HG03521 (cell line): Measurements from ENCODE around the gene SYVN1.
"Not testable (repeated sequence)": the region's sequence is repeated elsewhere in the genome, so short reads cannot be mapped to it uniquely, and the experiment has no call there.

Source experiments
- ATAC-seq: cut with Tn5 transposase; IDR thresholded peaks from one replicate; pipeline ENCODE4 v1.9.1; 2021; ENCODE audit warnings: mild to moderate bottlenecking, moderate library complexity; ENCODE audit not compliant: unreplicated experiment

Gene SYVN1

GRCh38 chr11:65151331-65151899 lies 17.1 kb upstream of the SYVN1 start:
- ATAC-seq: no peak

DNA sequence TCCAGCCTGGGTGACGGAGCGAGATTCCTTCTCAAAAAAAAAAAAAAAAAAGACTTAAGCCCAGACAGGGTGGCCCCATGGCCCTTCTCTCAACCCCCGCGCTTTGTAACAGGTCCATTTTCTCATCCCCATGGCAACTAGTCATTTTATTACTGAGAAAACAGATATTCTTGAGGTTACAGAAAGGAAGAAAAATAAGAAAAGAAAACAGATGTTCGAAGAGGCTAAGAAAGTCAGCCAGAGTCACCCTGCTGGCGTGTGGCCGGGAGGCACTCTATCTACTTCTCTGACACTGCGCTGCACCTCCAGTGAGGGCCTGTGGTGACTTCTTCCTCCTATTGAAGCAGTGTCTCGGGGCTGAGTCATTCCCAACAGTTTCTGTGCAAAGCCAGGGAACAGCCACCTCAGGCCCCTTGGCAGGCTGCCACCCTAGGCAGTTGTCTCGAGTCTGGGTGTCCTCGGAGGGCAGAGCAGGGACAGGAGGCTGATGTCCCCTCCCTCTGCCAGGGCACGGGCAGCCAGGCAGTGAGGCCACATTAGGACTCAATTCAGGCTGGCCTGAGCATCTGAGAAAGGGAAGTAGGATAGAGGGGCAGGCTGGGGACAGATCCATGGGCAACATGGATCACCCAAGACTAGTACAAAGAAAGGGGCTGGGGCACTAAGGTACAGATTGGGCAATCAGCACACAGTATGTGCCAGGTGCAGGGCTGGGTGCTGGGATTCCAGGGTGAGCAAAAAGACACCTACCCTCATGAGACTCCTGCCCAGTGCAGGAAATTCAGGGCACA lies 16.4 kb upstream of the SYVN1 start:
- no peak for ATAC-seq

DNA sequence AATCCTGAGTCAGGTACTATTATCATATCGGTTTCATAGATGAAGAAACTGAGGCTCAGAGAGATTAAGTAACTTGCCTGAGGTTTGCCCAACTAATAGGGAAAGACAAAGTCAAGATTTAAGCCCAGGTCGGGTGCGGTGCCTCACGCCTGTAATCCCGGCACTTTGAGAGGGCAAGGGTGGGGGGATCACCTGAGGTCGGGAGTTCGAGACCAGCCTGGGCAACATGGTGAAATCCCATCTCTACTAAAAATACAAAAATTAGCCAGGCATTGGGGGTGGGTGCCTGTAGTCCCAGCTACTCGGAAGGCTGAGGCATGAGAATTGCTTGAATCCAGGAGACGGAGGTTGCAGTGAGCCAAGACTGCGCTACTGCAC lies 15.8 kb upstream of the SYVN1 start:
- not testable (repeated sequence) for ATAC-seq

- ATAC-seq: no peak
Observed at GRCh38 chr11:65148657-65149056, 14.3 kb upstream of the SYVN1 start.

DNA sequence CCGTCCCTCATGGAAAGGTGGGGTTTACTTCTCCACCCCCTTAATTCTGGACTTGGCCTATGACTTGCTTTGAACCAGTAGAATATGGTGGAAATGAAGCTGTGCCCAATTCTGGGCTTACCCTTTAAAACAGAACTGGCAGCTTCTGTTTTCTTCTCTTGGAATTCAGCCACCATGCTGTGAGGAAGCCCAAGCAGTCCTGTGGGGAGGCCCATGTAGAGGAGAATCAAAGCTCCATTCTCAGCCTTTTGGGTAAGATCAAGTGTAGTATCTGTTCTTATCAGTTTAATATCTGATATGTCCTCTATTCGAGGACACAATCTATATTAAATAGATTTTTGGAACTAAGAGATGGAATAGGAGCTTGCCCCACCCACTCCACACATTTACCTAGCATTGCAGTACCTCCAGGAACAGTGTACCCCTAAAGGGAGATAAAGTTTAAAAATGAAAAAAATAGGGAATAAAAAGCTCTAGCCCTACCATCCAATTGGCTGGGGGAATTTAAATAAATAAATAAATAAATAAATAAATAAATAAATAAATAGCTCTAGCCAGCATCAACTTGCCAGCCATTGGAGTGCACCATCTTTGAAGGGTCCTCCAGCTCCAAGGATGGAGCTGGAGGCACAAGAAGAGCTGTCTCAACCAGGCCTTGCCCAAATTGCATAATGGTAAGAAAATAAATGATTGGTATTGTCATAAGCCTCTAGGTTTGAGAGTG lies 13.2 kb upstream of the SYVN1 start:
- no peak for ATAC-seq

GRCh38 chr11:65141896-65142494 lies 7.7 kb upstream of the SYVN1 start:
- no peak for ATAC-seq

DNA sequence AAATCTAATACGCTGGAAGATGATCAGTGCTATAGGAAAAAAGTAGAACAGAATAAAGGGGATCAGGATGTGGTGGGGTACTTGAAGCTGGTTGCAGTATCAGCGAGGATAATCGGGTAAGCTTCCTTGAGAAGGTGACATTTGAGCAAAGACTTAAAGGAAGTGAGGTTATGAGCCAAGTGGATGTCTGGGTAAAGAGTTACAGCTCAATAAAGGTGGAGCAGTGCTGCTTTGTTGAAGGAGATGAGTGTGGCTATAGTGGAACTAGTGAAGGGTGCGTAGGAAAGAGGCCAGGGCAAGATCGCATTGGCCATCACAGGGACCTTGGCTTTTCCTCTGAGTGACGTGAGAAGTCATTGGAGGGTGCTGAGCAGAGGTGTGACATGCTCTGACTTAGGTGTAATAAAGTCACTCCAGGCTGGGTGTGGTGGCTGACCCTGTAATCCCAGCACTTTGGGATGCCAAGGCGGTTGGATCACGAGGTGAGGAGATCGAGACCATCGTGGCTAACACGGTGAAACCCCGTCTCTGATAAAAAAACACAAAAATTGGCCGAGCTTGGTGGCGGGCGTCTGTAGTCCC lies 2.3 kb upstream of the SYVN1 start:
- ATAC-seq: no peak

DNA sequence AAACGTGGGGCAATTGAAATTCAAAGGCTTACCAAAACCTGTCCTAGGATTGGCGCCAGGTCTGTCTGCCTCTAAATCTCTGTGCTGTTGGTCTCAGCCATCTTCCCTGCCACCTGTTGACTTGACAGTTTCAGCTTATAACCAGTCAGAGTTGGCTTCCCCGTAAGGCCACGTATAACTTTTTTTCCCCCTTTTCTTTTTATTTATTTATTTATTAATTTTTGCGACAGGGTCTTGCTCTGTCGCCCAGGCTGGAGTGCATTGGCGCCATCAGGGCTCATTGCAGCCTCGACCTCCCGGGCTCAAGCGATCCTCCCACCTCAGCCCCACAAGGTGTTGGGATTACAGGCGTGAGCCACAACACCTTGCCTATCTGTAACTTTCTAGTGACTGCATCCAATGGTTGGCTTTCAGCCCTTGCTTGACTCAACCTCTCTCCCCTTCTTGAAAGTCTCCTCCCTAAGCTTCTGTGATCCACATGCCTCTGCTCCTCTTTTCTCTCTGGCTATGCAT lies 1.4 kb upstream of the SYVN1 start:
- no peak for ATAC-seq

DNA sequence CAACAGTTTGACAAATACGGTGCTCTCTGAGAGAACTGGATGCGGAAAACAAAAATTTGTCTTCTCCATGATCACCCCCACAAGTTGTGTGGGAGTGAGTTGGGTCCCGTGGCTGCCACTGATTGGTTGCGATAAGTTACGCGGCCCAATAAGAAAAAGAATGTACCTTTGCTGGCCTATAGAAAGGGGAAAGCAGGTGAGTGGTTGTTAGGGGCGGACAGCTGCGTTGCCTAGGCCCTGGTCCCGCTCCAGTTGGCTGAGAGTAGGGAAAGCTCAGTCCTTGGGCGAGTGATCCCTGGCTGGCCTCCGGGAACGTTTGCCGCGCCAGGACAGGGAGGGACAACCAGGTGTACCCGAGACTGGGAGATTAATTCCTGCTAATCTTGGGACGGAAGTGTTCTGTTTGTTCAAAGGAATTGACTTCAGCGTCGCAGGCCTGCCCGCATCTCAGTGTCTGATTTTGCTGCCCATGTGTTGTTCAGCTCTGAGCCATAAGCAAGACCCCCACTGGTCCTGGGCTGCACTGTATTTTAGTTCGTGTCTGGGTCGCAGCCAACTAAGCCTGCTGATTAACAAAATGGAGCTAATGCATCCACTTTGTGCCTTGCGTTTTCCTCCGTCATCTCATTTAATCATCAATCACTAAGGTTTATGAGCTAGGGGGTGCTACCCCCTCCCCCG lies 773 bp upstream of the SYVN1 start:
- ATAC-seq: peak; percentile 57

DNA sequence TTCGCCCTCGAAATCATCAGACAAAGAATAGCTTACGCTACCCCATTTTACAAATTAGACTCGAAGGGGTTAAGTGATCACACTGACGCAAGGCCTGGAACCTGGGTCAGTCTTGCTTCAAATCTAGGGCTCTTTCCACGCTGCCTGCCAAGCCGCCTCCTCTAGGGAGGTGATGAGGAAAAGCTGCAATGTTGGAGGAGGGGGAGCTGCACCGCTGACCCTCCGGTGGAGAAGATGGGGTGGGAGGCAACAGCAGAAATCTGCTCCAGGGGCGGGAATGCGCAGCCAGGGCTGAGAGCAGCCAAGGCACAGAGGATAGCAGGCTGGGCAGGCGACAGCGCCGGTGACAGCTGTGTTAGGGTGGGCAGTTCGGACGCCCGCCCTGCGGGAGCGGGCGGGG lies 595 bp downstream of the SYVN1 start:
- ATAC-seq: no peak

- no peak for ATAC-seq
Observed at GRCh38 chr11:65132988-65133700, 1.2 kb downstream of the SYVN1 start.

DNA sequence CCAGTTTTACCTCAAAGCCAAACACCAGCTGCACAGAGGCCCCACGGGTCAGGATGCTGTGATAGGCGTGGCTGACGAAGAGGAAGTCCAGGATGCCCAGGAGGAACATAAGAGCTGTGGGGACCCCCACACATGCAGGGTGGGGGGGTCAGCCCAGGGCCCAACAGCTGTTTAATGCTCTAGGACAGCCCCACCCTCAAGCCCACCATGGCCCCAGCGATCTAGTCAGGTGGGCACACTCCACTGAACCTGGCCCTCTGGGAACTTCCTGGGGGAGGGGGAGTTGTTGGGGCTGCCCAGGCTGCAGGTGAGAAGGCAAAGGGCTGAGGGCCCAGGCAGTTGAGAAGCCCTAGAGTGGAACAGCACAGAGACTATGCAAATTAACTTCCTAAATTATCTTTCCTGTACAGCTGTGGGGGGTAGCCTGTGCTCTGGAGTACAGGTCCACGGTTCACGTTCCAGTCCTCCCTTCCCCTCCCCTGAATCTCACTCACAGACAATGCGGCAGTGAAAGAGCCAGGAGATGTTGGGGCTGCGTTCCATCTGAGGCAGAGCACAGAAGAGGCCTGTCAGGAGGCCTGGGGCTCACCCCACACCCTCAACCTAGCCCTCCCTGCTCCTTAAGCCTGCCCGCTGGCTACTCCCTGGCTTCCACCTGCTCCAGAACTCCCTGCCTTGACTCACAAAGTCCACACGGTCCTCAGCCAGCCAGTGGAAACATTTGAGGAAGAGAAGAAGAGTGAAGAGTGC lies 1.9 kb downstream of the SYVN1 start:
- ATAC-seq: no peak

GRCh38 chr11:65131895-65132237 lies 2.5 kb downstream of the SYVN1 start:
- no peak for ATAC-seq

GRCh38 chr11:65131417-65131776 lies 2.9 kb downstream of the SYVN1 start:
- no peak for ATAC-seq

DNA sequence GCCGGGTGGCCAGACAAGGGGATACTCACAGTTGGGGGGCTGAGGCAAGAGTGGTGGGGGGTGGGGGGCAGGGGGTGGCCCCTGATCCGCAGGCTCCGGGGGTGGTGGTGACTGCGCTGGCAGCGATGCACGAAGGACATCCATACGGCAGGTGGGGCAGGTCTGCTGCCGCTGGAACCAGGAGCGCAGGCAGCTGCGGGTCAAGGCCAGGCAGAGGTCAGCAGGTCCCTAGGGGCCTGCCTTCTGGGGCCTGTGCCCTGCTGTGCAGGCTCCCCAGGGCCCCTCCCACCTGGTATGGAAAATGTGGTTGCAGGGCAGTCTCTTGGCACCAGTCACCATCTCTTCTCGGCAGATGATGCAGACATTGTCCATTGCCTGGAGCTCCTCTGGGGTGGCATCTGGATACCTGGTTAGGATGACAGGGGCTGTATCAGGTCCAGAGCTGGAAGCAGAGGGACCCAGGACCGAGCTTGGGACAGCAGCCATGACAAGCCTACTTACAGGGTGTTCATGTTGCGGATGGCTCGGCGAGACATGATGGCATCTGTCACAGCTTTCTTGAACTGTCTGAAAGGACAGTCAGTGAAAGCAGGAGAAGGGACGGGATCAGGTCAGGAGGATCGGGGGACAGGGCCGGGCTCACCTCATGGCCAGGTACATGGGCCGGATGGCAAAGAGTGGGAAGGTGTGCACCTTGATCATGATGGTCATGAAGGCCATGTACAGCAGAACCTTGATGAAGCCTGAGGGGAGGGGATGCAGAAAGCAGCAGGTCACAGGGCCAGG lies 3.5 kb downstream of the SYVN1 start:
- no peak for ATAC-seq

GRCh38 chr11:65129649-65130441 lies 4.5 kb downstream of the SYVN1 start:
- no peak for ATAC-seq

- ATAC-seq: no peak
Observed at GRCh38 chr11:65128182-65129145, 5.9 kb downstream of the SYVN1 start.
